ENCODE results near the gene APOC1. TPM values are rescaled to one million over a fixed set of nuclear protein-coding genes. Genes with fewer than 3 reads are reported as not detected.

APOC1 gene
- total RNA-seq, 1 experiment from 2014 or later: 86.5 TPM

DNA sequence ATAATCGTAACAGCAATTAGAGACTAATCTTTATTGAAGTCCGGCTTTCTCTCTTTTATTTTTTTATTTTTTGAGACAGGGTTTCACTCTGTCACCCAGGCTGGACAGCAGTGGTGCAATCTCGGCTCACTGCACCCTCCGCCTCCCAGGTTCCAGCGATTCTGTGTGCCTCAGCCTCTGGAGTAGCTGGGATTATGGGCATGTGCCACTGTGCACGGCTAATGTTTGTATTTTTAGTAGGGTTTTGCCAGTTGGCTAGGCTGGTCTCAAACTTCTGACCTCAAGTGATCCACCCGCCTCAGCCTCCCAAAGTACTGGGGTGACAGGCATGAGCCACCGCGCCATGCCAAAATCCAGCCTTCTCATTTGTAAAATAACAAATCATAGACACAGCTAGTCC is 35.1 kb downstream of the APOC1 start:
- CTCF ChIA-PET: no interaction called here
- no peaks in the 10 kb centered on the region; the same call in 1 of the 2 replicates for H3K27me3 Mint-ChIP-seq (ENCODE audit: low read depth)
- H3K36me3 Mint-ChIP-seq: no peaks in the 10 kb centered on the region
- DNase-seq (ENCODE audit: low spot score) (no peak), ATAC-seq (no peak)
- TF ChIP-seq, protein P1, sequence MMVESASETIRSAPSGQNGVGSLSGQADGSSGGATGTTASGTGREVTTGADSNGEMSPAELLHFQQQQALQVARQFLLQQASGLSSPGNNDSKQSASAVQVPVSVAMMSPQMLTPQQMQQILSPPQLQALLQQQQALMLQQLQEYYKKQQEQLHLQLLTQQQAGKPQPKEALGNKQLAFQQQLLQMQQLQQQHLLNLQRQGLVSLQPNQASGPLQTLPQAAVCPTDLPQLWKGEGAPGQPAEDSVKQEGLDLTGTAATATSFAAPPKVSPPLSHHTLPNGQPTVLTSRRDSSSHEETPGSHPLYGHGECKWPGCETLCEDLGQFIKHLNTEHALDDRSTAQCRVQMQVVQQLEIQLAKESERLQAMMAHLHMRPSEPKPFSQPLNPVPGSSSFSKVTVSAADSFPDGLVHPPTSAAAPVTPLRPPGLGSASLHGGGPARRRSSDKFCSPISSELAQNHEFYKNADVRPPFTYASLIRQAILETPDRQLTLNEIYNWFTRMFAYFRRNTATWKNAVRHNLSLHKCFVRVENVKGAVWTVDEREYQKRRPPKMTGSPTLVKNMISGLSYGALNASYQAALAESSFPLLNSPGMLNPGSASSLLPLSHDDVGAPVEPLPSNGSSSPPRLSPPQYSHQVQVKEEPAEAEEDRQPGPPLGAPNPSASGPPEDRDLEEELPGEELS (CRISPR knock-in tag; IDR thresholded peaks at IDR 0.05): no peak
- TF ChIP-seq ZNF317 (CRISPR knock-in tag; IDR thresholded peaks at IDR 0.05; ENCODE audit: borderline replicate concordance, low read depth) (no peak), NFYB (CRISPR knock-in tag; conservative IDR thresholded peaks at IDR 0.05; ENCODE audit: low read depth) (no peak), SOX15 (CRISPR knock-in tag; IDR thresholded peaks at IDR 0.05) (no peak), ESRRA (CRISPR knock-in tag; IDR thresholded peaks at IDR 0.05; ENCODE audit: borderline replicate concordance) (no peak)
- TF ChIP-seq, protein P2, sequence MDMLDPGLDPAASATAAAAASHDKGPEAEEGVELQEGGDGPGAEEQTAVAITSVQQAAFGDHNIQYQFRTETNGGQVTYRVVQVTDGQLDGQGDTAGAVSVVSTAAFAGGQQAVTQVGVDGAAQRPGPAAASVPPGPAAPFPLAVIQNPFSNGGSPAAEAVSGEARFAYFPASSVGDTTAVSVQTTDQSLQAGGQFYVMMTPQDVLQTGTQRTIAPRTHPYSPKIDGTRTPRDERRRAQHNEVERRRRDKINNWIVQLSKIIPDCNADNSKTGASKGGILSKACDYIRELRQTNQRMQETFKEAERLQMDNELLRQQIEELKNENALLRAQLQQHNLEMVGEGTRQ (CRISPR knock-in tag; IDR thresholded peaks at IDR 0.05): no peak
- TF ChIP-seq, protein P3, sequence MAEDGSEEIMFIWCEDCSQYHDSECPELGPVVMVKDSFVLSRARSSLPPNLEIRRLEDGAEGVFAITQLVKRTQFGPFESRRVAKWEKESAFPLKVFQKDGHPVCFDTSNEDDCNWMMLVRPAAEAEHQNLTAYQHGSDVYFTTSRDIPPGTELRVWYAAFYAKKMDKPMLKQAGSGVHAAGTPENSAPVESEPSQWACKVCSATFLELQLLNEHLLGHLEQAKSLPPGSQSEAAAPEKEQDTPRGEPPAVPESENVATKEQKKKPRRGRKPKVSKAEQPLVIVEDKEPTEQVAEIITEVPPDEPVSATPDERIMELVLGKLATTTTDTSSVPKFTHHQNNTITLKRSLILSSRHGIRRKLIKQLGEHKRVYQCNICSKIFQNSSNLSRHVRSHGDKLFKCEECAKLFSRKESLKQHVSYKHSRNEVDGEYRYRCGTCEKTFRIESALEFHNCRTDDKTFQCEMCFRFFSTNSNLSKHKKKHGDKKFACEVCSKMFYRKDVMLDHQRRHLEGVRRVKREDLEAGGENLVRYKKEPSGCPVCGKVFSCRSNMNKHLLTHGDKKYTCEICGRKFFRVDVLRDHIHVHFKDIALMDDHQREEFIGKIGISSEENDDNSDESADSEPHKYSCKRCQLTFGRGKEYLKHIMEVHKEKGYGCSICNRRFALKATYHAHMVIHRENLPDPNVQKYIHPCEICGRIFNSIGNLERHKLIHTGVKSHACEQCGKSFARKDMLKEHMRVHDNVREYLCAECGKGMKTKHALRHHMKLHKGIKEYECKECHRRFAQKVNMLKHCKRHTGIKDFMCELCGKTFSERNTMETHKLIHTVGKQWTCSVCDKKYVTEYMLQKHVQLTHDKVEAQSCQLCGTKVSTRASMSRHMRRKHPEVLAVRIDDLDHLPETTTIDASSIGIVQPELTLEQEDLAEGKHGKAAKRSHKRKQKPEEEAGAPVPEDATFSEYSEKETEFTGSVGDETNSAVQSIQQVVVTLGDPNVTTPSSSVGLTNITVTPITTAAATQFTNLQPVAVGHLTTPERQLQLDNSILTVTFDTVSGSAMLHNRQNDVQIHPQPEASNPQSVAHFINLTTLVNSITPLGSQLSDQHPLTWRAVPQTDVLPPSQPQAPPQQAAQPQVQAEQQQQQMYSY (CRISPR knock-in tag; IDR thresholded peaks at IDR 0.05): no peak
- TF ChIP-seq, protein P4, sequence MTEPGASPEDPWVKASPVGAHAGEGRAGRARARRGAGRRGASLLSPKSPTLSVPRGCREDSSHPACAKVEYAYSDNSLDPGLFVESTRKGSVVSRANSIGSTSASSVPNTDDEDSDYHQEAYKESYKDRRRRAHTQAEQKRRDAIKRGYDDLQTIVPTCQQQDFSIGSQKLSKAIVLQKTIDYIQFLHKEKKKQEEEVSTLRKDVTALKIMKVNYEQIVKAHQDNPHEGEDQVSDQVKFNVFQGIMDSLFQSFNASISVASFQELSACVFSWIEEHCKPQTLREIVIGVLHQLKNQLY (CRISPR knock-in tag; IDR thresholded peaks at IDR 0.05): no peak
- TF ChIP-seq, protein P5, sequence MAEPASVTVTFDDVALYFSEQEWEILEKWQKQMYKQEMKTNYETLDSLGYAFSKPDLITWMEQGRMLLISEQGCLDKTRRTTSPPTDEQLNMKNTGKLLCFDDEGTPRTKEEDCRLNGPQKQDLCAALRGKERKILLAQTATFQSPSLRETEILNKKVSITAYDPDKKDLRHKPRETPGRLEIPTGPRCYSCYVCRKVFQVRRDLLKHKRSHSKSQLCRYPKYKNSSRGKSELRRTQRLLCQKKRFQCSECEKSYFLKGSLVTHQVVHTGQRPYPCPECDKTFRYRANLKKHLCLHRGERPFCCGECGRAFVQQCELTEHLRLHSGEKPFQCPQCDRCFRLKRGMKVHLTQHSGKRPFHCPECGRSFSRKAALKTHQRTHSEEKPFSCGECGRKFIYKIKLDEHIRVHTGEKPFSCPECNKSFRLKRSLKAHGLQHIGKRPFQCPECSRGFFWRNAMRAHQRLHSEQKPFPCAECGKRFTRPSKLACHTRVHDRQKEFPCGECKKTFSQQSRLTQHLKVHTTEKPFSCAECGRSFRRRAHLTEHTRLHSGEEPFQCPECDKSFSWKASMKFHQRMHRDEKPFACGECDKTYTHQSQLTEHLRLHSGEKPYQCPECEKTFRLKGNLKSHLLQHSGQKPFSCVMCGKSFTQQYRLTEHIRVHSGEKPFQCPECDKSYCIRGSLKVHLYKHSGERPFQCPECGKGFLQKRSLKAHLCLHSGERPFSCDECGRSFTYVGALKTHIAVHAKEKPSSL (CRISPR knock-in tag; conservative IDR thresholded peaks at IDR 0.05): no peak
- POLR2A ChIA-PET: interaction anchor here (0.6 kb wide), 1 partner anchor 11 kb away, joined by 3 read pairs; no protein-coding TSS in a partner anchor
- H3K27ac Mint-ChIP-seq: no peak overlapping the region
- H3K4me3 Mint-ChIP-seq: no peak overlapping the region
- peaks cover 4% of the 10 kb centered on the region; the same call in 1 of the 2 replicates for H3K4me1 Mint-ChIP-seq
- H3K9me3 Mint-ChIP-seq: no peaks in the 10 kb centered on the region

DNA sequence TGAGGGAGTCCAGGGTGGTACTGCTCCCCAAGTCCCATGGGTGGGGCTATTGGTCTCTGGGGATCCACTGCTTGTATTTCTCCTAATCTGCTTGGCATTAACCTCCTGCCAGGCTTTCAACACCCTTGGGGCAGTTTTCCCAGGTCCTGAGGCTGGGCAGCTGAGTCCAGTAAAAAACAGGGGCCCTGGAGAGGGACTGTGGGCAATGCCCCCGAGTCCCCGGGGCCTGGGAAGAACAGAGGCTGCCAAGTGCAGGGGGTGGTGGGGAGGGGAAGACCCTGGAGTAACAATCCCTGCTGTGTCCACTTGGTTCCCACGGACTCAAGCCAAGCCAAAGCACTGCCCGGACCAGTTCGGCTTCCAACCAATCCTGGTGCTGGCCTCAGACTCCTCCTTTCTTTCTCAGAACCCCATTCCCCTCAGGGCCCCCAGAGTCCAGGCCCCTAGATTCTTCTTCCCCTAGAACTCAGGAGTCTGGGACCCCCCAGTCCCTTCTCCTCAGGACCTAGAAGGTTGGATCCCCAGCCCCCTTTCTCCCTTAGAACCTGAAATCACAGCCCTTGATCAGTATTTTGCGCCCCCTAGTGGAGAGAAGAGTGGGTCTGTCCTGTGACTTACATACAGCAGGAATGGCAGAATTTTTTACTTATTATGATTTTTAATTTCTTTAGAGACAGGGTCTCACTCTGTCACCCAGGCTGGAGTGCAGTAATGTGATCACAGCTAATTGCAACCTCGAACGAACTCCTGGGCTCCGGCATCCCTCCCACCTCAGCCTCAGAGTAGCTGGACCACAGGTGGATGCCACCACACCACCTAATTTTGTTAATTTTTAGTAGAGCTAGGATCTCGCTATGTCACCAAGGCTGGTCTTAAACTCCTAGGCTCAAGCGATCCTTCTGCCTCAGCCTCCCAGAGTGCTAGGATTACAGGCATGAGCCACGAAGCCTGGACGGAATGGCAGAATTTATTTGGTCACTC is 37.1 kb downstream of the APOC1 start:
- ChIA-PET CTCF (interaction anchor here (0.6 to 3.0 kb wide), 19 partner anchors 8 to 167 kb away, joined by 3 to 54 read pairs (median 5); partner anchors contain the start of genes APOE, NECTIN2 and TOMM40), POLR2A (interaction anchor here (0.6 to 0.8 kb wide), 2 partner anchors 41 to 46 kb away, joined by 3 to 8 read pairs; partner anchors contain the start of gene APOE)
- Mint-ChIP-seq H3K27ac (no peak overlapping the region), H3K27me3 (ENCODE audit: low read depth) (no peaks in the 10 kb centered on the region), H3K4me1 (peaks cover 14% of the 10 kb centered on the region), H3K4me3 (no peak overlapping the region), H3K9me3 (no peaks in the 10 kb centered on the region), H3K36me3 (no peaks in the 10 kb centered on the region)
- TF ChIP-seq, protein P6, sequence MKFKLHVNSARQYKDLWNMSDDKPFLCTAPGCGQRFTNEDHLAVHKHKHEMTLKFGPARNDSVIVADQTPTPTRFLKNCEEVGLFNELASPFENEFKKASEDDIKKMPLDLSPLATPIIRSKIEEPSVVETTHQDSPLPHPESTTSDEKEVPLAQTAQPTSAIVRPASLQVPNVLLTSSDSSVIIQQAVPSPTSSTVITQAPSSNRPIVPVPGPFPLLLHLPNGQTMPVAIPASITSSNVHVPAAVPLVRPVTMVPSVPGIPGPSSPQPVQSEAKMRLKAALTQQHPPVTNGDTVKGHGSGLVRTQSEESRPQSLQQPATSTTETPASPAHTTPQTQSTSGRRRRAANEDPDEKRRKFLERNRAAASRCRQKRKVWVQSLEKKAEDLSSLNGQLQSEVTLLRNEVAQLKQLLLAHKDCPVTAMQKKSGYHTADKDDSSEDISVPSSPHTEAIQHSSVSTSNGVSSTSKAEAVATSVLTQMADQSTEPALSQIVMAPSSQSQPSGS (CRISPR knock-in tag; IDR thresholded peaks at IDR 0.05; ENCODE audit: borderline replicate concordance, low read depth): no peak
- TF ChIP-seq MYBL2 (CRISPR knock-in tag; IDR thresholded peaks at IDR 0.05) (no peak), CREB1 (CRISPR knock-in tag; IDR thresholded peaks at IDR 0.05) (no peak), TEAD4 (CRISPR knock-in tag; IDR thresholded peaks at IDR 0.05) (no peak), MXD4 (CRISPR knock-in tag; IDR thresholded peaks at IDR 0.05; ENCODE audit: borderline replicate concordance) (no peak), ESRRA (CRISPR knock-in tag; IDR thresholded peaks at IDR 0.05; ENCODE audit: borderline replicate concordance) (no peak)
- TF ChIP-seq, protein P7, sequence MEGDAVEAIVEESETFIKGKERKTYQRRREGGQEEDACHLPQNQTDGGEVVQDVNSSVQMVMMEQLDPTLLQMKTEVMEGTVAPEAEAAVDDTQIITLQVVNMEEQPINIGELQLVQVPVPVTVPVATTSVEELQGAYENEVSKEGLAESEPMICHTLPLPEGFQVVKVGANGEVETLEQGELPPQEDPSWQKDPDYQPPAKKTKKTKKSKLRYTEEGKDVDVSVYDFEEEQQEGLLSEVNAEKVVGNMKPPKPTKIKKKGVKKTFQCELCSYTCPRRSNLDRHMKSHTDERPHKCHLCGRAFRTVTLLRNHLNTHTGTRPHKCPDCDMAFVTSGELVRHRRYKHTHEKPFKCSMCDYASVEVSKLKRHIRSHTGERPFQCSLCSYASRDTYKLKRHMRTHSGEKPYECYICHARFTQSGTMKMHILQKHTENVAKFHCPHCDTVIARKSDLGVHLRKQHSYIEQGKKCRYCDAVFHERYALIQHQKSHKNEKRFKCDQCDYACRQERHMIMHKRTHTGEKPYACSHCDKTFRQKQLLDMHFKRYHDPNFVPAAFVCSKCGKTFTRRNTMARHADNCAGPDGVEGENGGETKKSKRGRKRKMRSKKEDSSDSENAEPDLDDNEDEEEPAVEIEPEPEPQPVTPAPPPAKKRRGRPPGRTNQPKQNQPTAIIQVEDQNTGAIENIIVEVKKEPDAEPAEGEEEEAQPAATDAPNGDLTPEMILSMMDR (IDR thresholded peaks at IDR 0.05): peak; percentile 80
- DNase-seq (ENCODE audit: low spot score) (peak; percentile 57), ATAC-seq (peak; percentile 19)
